Peyer's patch (tissue), 4 donors: ENCODE results near the gene BAK1. TPM values are rescaled to one million over a fixed set of nuclear protein-coding genes. Genes with fewer than 3 reads are reported as not detected.
A peak's percentile ranks its signal among the peaks of the same experiment; 100 is the strongest.

Source experiments
- DNase-seq, 3 donors: peaks; one replicate each; pipeline ENCODE4 v3.0.0-alpha.2; 2017 to 2019
- H3K27ac ChIP-seq, 4 donors: fragments of 200-600 bp; sonication (generic); one replicate each; pipeline ENCODE4 v1.5.1; 2016 to 2019
- H3K27me3 ChIP-seq, 2 donors: fragments of 200-600 bp; sonication (generic); one replicate each; pipeline ENCODE4 v1.5.1; 2019
- H3K36me3 ChIP-seq, 3 donors: fragments of 200-600 bp; sonication (generic); one replicate each; pipeline ENCODE4 v1.5.1; 2016 to 2019
- H3K4me1 ChIP-seq, 4 donors: fragments of 200-600 bp; sonication (generic); one replicate each; pipeline ENCODE4 v1.5.1; 2016 to 2019
- H3K4me3 ChIP-seq, 4 donors: fragments of 200-600 bp; sonication (generic); 1 replicate in 3 of 4; 2 replicates in 1 of 4; pipeline ENCODE4 v1.5.1; 2016 to 2019; ENCODE audit warnings: mild to moderate bottlenecking in 1 of 4
- H3K9me3 ChIP-seq, 4 donors: fragments of 200-600 bp; sonication (generic); one replicate each; pipeline ENCODE4 v1.5.1; 2016 to 2019; ENCODE audit warnings: mild to moderate bottlenecking in 1 of 4
- POLR2A ChIP-seq, 2 donors: fragments of 450-650 bp; IDR thresholded peaks; one replicate each; pipeline ENCODE4 v1.5.1; 2017; ENCODE audit warnings: antibody characterized with exemption in 2 of 2, mild to moderate bottlenecking in 2 of 2, moderate library complexity in 2 of 2
- total RNA-seq, 4 donors: library from RNA; depleted of rRNA; stranded (reverse); fragments of >200 nt; gene quantifications; one replicate each; pipeline ENCODE4 v1.1.0, GENCODE V29; 2016
- TF ChIP-seq, protein P1 (sequence below), 6 experiments: fragments of 450-650 bp in 4 of 6; fragments of 200-600 bp in 2 of 6; sonication (generic) in 1 of 6; IDR thresholded peaks; one replicate each; pipeline ENCODE4 v1.5.1; 2017 to 2019; ENCODE audit warnings: antibody characterized with exemption in 6 of 6, mild to moderate bottlenecking in 3 of 6, moderate library complexity in 1 of 6

The BAK1 gene
- total RNA-seq, 4 donors from 2014 or later: 28.9 to 71.7 (median 66.3) TPM

DNA sequence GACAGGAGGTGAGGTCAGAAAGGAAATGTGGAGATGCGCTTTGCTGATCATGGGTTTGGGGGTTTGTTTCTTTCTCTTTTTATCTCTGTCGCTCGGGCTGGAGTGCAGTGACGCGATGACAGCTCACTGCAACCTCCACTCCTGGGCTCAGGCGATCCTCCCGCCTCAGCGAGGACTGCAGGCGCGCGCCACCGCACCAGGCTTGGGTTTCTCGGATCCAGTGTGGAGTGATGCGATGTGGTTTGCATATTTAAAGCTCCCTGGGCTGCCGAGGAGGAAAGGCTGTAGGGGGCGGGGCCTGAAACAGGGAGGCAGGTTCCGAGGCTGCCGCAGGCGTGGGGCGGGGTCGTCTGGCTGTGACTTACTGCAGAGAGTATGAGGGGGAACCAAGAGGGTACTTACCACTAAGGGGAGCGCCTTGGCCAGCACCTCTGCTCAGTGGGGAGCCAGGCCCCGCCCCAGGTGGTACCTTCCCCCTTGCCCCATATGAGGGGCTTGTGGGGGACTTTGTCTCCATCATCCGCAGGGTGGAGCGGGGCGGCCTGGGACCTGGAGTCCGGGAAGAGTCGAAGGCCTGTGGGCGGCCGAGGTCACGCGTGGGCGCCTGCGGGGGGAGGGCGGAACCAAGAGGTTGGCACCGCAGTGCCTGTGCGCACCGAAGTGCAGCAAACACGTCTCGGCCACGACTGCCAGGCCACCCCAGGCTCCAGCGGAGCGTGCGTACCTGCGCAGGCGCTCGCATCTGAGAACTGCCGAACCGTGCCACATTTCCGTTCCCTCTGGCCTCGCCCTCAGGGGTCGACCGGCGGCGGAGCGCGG, 12.7 kb upstream of the BAK1 start:
- TF ChIP-seq POLR2A (IDR thresholded peaks at IDR 0.05): peak in 1 of 2 donors; percentile 23
- TF ChIP-seq, protein P1, sequence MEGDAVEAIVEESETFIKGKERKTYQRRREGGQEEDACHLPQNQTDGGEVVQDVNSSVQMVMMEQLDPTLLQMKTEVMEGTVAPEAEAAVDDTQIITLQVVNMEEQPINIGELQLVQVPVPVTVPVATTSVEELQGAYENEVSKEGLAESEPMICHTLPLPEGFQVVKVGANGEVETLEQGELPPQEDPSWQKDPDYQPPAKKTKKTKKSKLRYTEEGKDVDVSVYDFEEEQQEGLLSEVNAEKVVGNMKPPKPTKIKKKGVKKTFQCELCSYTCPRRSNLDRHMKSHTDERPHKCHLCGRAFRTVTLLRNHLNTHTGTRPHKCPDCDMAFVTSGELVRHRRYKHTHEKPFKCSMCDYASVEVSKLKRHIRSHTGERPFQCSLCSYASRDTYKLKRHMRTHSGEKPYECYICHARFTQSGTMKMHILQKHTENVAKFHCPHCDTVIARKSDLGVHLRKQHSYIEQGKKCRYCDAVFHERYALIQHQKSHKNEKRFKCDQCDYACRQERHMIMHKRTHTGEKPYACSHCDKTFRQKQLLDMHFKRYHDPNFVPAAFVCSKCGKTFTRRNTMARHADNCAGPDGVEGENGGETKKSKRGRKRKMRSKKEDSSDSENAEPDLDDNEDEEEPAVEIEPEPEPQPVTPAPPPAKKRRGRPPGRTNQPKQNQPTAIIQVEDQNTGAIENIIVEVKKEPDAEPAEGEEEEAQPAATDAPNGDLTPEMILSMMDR (IDR thresholded peaks at IDR 0.05): no peak
- peak overlapping the region; percentile 11 to 41 (median 31) for H3K4me3 ChIP-seq
- H3K27ac ChIP-seq: peak overlapping the region; percentile 45 to 76 (median 62)
- no peaks in the 10 kb centered on the region for H3K27me3 ChIP-seq
- peak; percentile 74 to 91 (median 85) for DNase-seq
- H3K9me3 ChIP-seq: no peaks in the 10 kb centered on the region
- H3K4me1 ChIP-seq: peaks cover 9 to 41% (median 16%) of the 10 kb centered on the region in 4 donors
- H3K36me3 ChIP-seq: no peaks in the 10 kb centered on the region

GRCh38 chr6:33592280-33592594, 12.2 kb upstream of the BAK1 start:
- Histone ChIP-seq H3K4me1 (peaks cover 9 to 41% (median 16%) of the 10 kb centered on the region in 4 donors), H3K9me3 (no peaks in the 10 kb centered on the region), H3K27ac (peak overlapping the region in 2 of 4 donors; percentile 69 to 76), H3K4me3 (no peak overlapping the region), H3K27me3 (no peaks in the 10 kb centered on the region), H3K36me3 (no peaks in the 10 kb centered on the region)
- no peak for TF ChIP-seq POLR2A (IDR thresholded peaks at IDR 0.05)
- TF ChIP-seq, protein P1 (IDR thresholded peaks at IDR 0.05): no peak
- DNase-seq: no peak

DNA sequence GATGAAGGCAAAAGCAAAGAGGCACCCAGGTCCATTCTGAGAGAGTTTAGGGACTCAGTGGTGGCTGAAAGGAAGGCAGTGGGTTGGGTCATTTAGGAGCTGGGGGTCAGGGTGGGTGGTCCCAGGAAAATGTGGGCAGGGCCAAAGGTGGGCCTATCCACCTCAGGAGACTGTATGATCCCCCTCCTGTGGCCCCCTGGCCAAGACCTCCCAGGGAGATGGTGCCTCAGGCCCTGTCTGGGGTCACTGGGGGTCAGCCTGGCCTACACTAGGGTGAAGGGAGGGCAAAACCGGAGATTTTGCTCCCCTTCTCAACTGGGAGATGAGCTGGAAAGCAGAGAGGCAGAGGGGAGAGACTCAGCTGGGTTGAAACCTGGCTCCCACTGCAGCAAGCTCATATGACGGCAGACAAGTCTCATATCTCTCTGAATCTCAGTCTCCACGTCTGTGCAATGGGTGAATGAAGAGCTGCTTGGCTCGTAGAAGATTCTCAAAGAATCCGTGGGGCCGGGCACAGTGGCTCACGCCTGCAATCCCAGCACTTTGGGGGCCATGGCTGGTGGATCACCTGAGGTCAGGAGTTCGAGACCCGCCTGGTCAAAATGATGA, 11.5 kb upstream of the BAK1 start:
- no peak for DNase-seq
- H3K4me1 ChIP-seq: peaks cover 9 to 41% (median 16%) of the 10 kb centered on the region in 4 donors
- TF ChIP-seq, protein P1 (IDR thresholded peaks at IDR 0.05): no peak
- TF ChIP-seq POLR2A (IDR thresholded peaks at IDR 0.05): no peak
- H3K27ac ChIP-seq: peak overlapping the region in 3 of 4 donors; percentile 80 to 98 (median 91)
- no peak overlapping the region for H3K4me3 ChIP-seq
- no peaks in the 10 kb centered on the region for H3K27me3 ChIP-seq
- no peaks in the 10 kb centered on the region for H3K36me3 ChIP-seq
- H3K9me3 ChIP-seq: no peaks in the 10 kb centered on the region

DNA sequence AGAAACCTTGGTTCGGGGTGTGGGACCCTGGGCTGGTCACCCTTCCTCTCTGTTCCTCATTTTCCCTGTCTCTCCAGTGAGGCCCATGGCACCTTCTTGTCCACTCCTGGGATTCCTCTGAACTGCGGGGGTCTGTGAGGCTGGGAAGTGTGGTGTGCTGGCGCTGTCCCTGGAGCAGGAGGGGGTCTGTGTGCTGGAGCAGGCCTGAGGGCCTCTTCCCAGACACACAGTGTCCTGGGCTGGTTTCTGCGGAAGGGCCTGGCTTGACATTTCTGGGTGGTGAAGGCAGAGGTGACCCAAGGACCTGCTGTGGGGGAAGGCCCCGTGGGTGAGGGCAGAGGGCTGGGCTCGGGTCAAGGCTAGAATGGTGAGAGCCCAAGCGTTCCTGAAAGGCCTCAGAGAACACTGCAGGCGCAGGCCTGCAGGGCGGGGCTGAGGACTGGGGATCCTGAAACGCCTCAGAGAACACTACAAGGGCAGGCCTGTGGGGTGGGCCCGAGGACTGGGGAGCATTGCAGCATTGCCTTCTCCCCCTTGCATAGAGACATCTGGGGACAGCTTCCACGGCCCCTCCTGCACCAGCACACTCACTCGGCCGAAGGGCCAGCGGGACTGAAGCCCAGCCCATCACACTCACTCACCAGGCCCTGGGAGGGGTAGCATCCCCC, 10.6 kb upstream of the BAK1 start:
- H3K36me3 ChIP-seq: no peaks in the 10 kb centered on the region
- no peaks in the 10 kb centered on the region for H3K27me3 ChIP-seq
- H3K27ac ChIP-seq: peak overlapping the region; percentile 19 to 98 (median 86)
- H3K4me1 ChIP-seq: peaks cover 9 to 44% (median 18%) of the 10 kb centered on the region in 4 donors
- peak in 2 of 3 donors; percentile 81 to 82 for DNase-seq
- no peaks in the 10 kb centered on the region for H3K9me3 ChIP-seq
- H3K4me3 ChIP-seq: no peak overlapping the region
- TF ChIP-seq, protein P1 (IDR thresholded peaks at IDR 0.05): peak in 2 of 6 experiments; percentile 29 to 30
- no peak for TF ChIP-seq POLR2A (IDR thresholded peaks at IDR 0.05)

DNA sequence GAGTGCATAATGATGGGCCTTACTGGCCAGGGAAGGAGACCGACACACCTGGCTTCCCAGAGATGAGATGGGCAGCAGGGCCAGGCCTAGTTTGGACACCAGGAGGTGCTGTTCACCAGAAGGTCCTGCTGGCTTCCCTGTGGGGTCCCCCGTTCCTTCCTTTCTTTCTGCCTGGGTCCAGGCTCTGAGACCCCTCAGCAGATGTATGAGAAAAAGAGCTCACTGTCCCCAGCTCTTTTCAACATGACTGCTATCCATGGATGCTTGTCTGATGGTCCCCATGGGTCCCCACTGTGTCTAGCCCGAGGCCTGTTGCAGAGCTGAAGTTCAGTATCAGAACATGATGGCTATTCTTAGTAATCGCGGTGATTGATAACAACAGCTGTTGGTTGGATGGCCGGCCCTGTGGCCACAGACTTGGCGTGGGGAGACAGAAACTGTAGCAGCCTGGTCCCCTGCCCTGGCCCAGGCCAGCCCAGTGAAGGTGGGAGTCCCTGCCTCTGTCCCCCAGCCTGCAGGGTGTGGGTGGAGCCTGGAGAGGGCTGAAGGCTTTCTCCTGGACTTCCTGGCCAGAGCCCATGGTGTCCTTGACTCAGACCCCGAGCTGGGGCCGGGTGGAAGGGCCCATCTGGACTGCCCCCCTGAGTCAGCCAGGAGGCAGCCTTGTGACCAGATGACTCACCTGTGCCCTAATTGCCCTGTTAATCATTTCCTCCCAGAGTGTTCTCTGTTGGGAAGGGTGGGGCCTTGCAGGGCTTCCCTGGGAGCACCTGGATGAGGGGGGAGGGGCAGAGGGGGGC, 9.9 kb upstream of the BAK1 start:
- Histone ChIP-seq H3K36me3 (no peaks in the 10 kb centered on the region), H3K27ac (peak overlapping the region; percentile 27 to 98 (median 86)), H3K9me3 (no peaks in the 10 kb centered on the region), H3K4me1 (peaks cover 9 to 50% (median 24%) of the 10 kb centered on the region in 4 donors), H3K4me3 (no peak overlapping the region), H3K27me3 (no peaks in the 10 kb centered on the region)
- peak; percentile 53 to 90 (median 89) for DNase-seq
- TF ChIP-seq, protein P1 (IDR thresholded peaks at IDR 0.05): peak; percentile 57 to 92 (median 85)
- peak in 1 of 2 donors; percentile 43 for TF ChIP-seq POLR2A (IDR thresholded peaks at IDR 0.05)
